NCI-H2171 treated with DMSO at 0.1 percent for 48 hours (cell line): ENCODE results near the gene GRAMD1B.
A peak's percentile ranks its signal among the peaks of the same experiment; 100 is the strongest.
"Not testable (repeated sequence)": the region's sequence is repeated elsewhere in the genome, so short reads cannot be mapped to it uniquely, and the experiment has no call there.

Experiments
- DNase-seq: peaks from one replicate; lab custom pipeline; 2025; lab: John Stamatoyannopoulos, UW

Gene GRAMD1B

GRCh38 chr11:123509737-123510578, 79.9 kb downstream of the GRAMD1B start:
- DNase-seq = peak; percentile 73

- no peak for DNase-seq
Measured at GRCh38 chr11:123510579-123510905, 80.5 kb downstream of the GRAMD1B start.

- peak; percentile 92 for DNase-seq
Measured at GRCh38 chr11:123511037-123511870, 81.2 kb downstream of the GRAMD1B start.

- not testable (repeated sequence) for DNase-seq
Measured at GRCh38 chr11:123513309-123513708, 83.2 kb downstream of the GRAMD1B start.

- DNase-seq = no peak
Measured at GRCh38 chr11:123516238-123516637, 86.2 kb downstream of the GRAMD1B start.

- DNase-seq = peak; percentile 76
Measured at GRCh38 chr11:123517559-123518364, 87.7 kb downstream of the GRAMD1B start.

GRCh38 chr11:123518496-123519054, 88.5 kb downstream of the GRAMD1B start:
- no peak for DNase-seq

GRCh38 chr11:123519055-123519796, 89.2 kb downstream of the GRAMD1B start:
- DNase-seq = no peak

GRCh38 chr11:123519797-123520193, 89.7 kb downstream of the GRAMD1B start:
- no peak for DNase-seq

- DNase-seq = not testable (repeated sequence)
Measured at GRCh38 chr11:123520476-123520875, 90.4 kb downstream of the GRAMD1B start.

- no peak for DNase-seq
Measured at GRCh38 chr11:123521001-123521400, 90.9 kb downstream of the GRAMD1B start.

- DNase-seq = no peak
Measured at GRCh38 chr11:123521930-123522329, 91.9 kb downstream of the GRAMD1B start.

GRCh38 chr11:123523539-123523938, 93.5 kb downstream of the GRAMD1B start:
- no peak for DNase-seq

- no peak for DNase-seq
Measured at GRCh38 chr11:123525097-123525496, 95.0 kb downstream of the GRAMD1B start.

- no peak for DNase-seq
Measured at GRCh38 chr11:123525511-123525918, 95.4 kb downstream of the GRAMD1B start.

- no peak for DNase-seq
Measured at GRCh38 chr11:123526027-123526805, 96.1 kb downstream of the GRAMD1B start.

- DNase-seq = no peak
Measured at GRCh38 chr11:123526918-123527317, 96.8 kb downstream of the GRAMD1B start.

GRCh38 chr11:123527526-123527925, 97.5 kb downstream of the GRAMD1B start:
- no peak for DNase-seq

- no peak for DNase-seq
Measured at GRCh38 chr11:123527947-123528346, 97.9 kb downstream of the GRAMD1B start.

GRCh38 chr11:123531325-123531724, 101.3 kb downstream of the GRAMD1B start:
- no peak for DNase-seq
